HepG2 (cell line): ENCODE results near the gene POLR3E. TPM values are rescaled to one million over a fixed set of nuclear protein-coding genes. Genes with fewer than 3 reads are reported as not detected.

Experiments
- ADNP ChIP-seq: sonication (generic); formaldehyde crosslinking; IDR thresholded peaks from 2 replicates; pipeline ENCODE4 v1.4.0; 2020; ENCODE audit warnings: missing genetic modification reagents
- AGO2 ChIP-seq: fragments of 200-400 bp; formaldehyde crosslinking; optimal IDR thresholded peaks from 2 replicates; pipeline ENCODE3; 2017; ENCODE audit warnings: mild to moderate bottlenecking, low read depth, low read length, moderate library complexity
- CAMTA2 ChIP-seq: sonication (generic); formaldehyde crosslinking; IDR thresholded peaks from 2 replicates; pipeline ENCODE4 v1.4.0; 2020; ENCODE audit warnings: mild to moderate bottlenecking, missing genetic modification reagents, borderline replicate concordance
- CCAR2 ChIP-seq: fragments of 200-400 bp; formaldehyde crosslinking; optimal IDR thresholded peaks from 2 replicates; pipeline ENCODE3; 2018; ENCODE audit warnings: low read depth, mild to moderate bottlenecking, low read length, moderate library complexity
- KLF12 ChIP-seq: sonication (generic); formaldehyde crosslinking; IDR thresholded peaks from 2 replicates; pipeline ENCODE4 v1.4.0; 2020; ENCODE audit warnings: missing genetic modification reagents, borderline replicate concordance
- MTA1 ChIP-seq: sonication (generic); formaldehyde crosslinking; IDR thresholded peaks from 2 replicates; pipeline ENCODE4 v1.4.0; 2020; ENCODE audit warnings: missing genetic modification reagents, mild to moderate bottlenecking, borderline replicate concordance
- MXD1 ChIP-seq: sonication (generic); formaldehyde crosslinking; IDR thresholded peaks from 2 replicates; pipeline ENCODE4 v1.4.0; 2020; ENCODE audit warnings: mild to moderate bottlenecking, missing genetic modification reagents
- NR0B2 ChIP-seq: sonication (generic); formaldehyde crosslinking; IDR thresholded peaks from 2 replicates; pipeline ENCODE4 v1.4.0; 2020; ENCODE audit warnings: mild to moderate bottlenecking, missing genetic modification reagents
- PAX8 ChIP-seq: sonication (generic); formaldehyde crosslinking; IDR thresholded peaks from 2 replicates; pipeline ENCODE4 v1.8.0; 2022; ENCODE audit warnings: mild to moderate bottlenecking, missing genetic modification reagents, borderline replicate concordance
- PHF8 ChIP-seq: sonication (generic); formaldehyde crosslinking; IDR thresholded peaks from 2 replicates; pipeline ENCODE4 v1.5.0; 2020; ENCODE audit warnings: missing genetic modification reagents
- PREB ChIP-seq: sonication (generic); formaldehyde crosslinking; IDR thresholded peaks from 2 replicates; pipeline ENCODE4 v1.4.0; 2020; ENCODE audit warnings: missing genetic modification reagents
- SMARCC2 ChIP-seq: fragments of 450-650 bp; IDR thresholded peaks from 2 replicates; pipeline ENCODE4 v1.6.1; 2017; ENCODE audit warnings: antibody characterized with exemption, mild to moderate bottlenecking
- TFDP1 ChIP-seq: IDR thresholded peaks from 2 replicates; pipeline ENCODE4 v1.6.1; 2016; ENCODE audit warnings: missing compliant biosample characterization, missing genetic modification reagents, borderline replicate concordance
- THAP7 ChIP-seq: sonication (generic); formaldehyde crosslinking; IDR thresholded peaks from 2 replicates; pipeline ENCODE4 v1.8.1; 2023; ENCODE audit warnings: mild to moderate bottlenecking, missing genetic modification reagents
- XRCC5 ChIP-seq: fragments of 200-400 bp; formaldehyde crosslinking; optimal IDR thresholded peaks from 2 replicates; pipeline ENCODE3; 2017; ENCODE audit warnings: mild to moderate bottlenecking, low read length
- ZBTB44 ChIP-seq: sonication (generic); formaldehyde crosslinking; IDR thresholded peaks from 2 replicates; pipeline ENCODE4 v1.4.0; 2020; ENCODE audit warnings: missing genetic modification reagents
- ZNF143 ChIP-seq: sonication (generic); formaldehyde crosslinking; IDR thresholded peaks from 2 replicates; pipeline ENCODE4 v1.4.0; 2020; ENCODE audit warnings: missing genetic modification reagents
- ZNF770 ChIP-seq: sonication (generic); formaldehyde crosslinking; IDR thresholded peaks from 2 replicates; pipeline ENCODE4 v1.5.0; 2020; ENCODE audit warnings: mild to moderate bottlenecking, missing genetic modification reagents
- ZNF83 ChIP-seq: sonication (generic); formaldehyde crosslinking; IDR thresholded peaks from 2 replicates; pipeline ENCODE4 v1.4.0; 2020; ENCODE audit warnings: missing genetic modification reagents, mild to moderate bottlenecking, borderline replicate concordance
- polyA plus RNA-seq, 8 experiments: library from polyadenylated mRNA; depleted of rRNA in 3 of 8; stranded (reverse) in 7 of 8; unstranded in 1 of 8; fragments of >200 nt; fragmentation: Illumina TruSeq in 4 of 8; extraction: Trizol in 4 of 8; gene quantifications; 2 replicates each; pipeline versions ENCODE4 v1.2.1 to v1.2.3, GENCODE V29; 2011 to 2016; ENCODE audit warnings: low read depth in 4 of 8, missing spikeins in 1 of 8, mixed read lengths in 1 of 8; ENCODE audit not compliant: insufficient read depth in 1 of 8
- total RNA-seq, 5 experiments: library from RNA; depleted of rRNA; stranded (reverse); fragments of >200 nt; fragmentation: Illumina TruSeq; extraction: Trizol; gene quantifications; 2 replicates each; pipeline ENCODE4 v1.2.3, GENCODE V29; 2016; ENCODE audit warnings: low read depth in 1 of 5

Gene POLR3E
- total and polyA plus RNA-seq, 2 of the 13 experiments (the other 11 are each of a cell fraction or from before 2014, with no cell fraction given): 135 to 262 TPM

- TF ChIP-seq THAP7 (CRISPR knock-in tag) (peak; percentile 73; the same call in 1 of the 2 replicates), CCAR2 (no peak), KLF12 (CRISPR knock-in tag) (no peak), ZBTB44 (peak; percentile 58; the same call in 1 of the 2 replicates), PHF8 (CRISPR knock-in tag) (peak; percentile 46), AGO2 (peak; percentile 64), ZNF83 (CRISPR knock-in tag) (peak; percentile 72; the same call in 1 of the 2 replicates), TFDP1 (CRISPR knock-in tag) (no peak), NR0B2 (CRISPR knock-in tag) (0 out of 2 replicates have a peak, but pooled peaks have one; percentile 60), ZNF143 (CRISPR knock-in tag) (peak; percentile 42; the same call in 1 of the 2 replicates), MXD1 (peak; percentile 74; the same call in 1 of the 2 replicates), PAX8 (CRISPR knock-in tag) (peak; percentile 15; the same call in 1 of the 2 replicates), XRCC5 (peak; percentile 28), CAMTA2 (no peak; the same call in 1 of the 2 replicates), SMARCC2 (no peak), ADNP (CRISPR knock-in tag) (no peak; the same call in 1 of the 2 replicates), PREB (CRISPR knock-in tag) (0 out of 2 replicates have a peak, but pooled peaks have one; percentile 14), MTA1 (peak; percentile 29; the same call in 1 of the 2 replicates), ZNF770 (CRISPR knock-in tag) (peak; percentile 22; the same call in 1 of the 2 replicates)
These were observed 76.6 kb downstream of the POLR3E start (continued) for GRCh38 chr16:22373662-22374310.
